Measurements from ENCODE around the gene FAAP20.

The FAAP20 gene

GRCh38 chr1:2215909-2216766 is 21.6 kb upstream of the FAAP20 start:
- TF ChIP-seq CTCF (IDR thresholded peaks at IDR 0.05; ENCODE audit: borderline replicate concordance, extremely low read depth, low read length, poor library complexity, severe bottlenecking) = no peak
- TF ChIP-seq EZH2 (IDR thresholded peaks at IDR 0.05; ENCODE audit: borderline replicate concordance, low read depth, low read length, severe bottlenecking) = no peak

GRCh38 chr1:2215329-2215728 is 20.8 kb upstream of the FAAP20 start:
- Histone ChIP-seq H4K20me1 (ENCODE audit: insufficient read depth, low read length) (peaks cover 13% of the 10 kb centered on the region; the same call in 1 of the 2 replicates), H3K27ac (ENCODE audit: low read length) (no peak overlapping the region), H3K9ac (ENCODE audit: low read depth, low read length) (no peak overlapping the region), H3K4me3 (ENCODE audit: low read depth in 1 of 2, low read length in 2 of 2) (no peak overlapping the region), H3K79me2 (ENCODE audit: insufficient read depth, low read length) (no peaks in the 10 kb centered on the region), H2AFZ (ENCODE audit: low read depth, low read length) (no peak overlapping the region), H3K4me1 (ENCODE audit: insufficient read depth, low read length) (no peaks in the 10 kb centered on the region), H3K9me3 (ENCODE audit: insufficient read depth, low read length, severe bottlenecking) (no peaks in the 10 kb centered on the region), H3K36me3 (ENCODE audit: insufficient read depth, low read length) (no peaks in the 10 kb centered on the region), H3K27me3 (ENCODE audit: insufficient read depth, low read length, poor library complexity) (peaks cover 3% of the 10 kb centered on the region), H3K4me2 (ENCODE audit: insufficient read depth, low read length) (no peak overlapping the region)
- ATAC-seq (ENCODE audit: insufficient read depth, low read depth) (no peak), DNase-seq (no peak)
- TF ChIP-seq EZH2 (IDR thresholded peaks at IDR 0.05; ENCODE audit: borderline replicate concordance, low read depth, low read length, severe bottlenecking) (no peak), CTCF (IDR thresholded peaks at IDR 0.05; ENCODE audit: borderline replicate concordance, extremely low read depth, low read length, poor library complexity, severe bottlenecking) (no peak)

More at GRCh38 chr1:2215909-2216766, 21.6 kb upstream of the FAAP20 start:
- H3K4me3 ChIP-seq (ENCODE audit: low read depth in 1 of 2, low read length in 2 of 2) = no peak overlapping the region
- H3K9ac ChIP-seq (ENCODE audit: low read depth, low read length) = no peak overlapping the region
- peaks cover 3% of the 10 kb centered on the region for H3K27me3 ChIP-seq (ENCODE audit: insufficient read depth, low read length, poor library complexity)
- ATAC-seq (ENCODE audit: insufficient read depth, low read depth) (no peak), DNase-seq (no peak)
- H3K9me3 ChIP-seq (ENCODE audit: insufficient read depth, low read length, severe bottlenecking) = no peaks in the 10 kb centered on the region
- no peak overlapping the region for H3K27ac ChIP-seq (ENCODE audit: low read length)
- H2AFZ ChIP-seq (ENCODE audit: low read depth, low read length) = no peak overlapping the region
- 0 out of 2 replicates have a peak, but pooled peaks cover 13% of the 10 kb centered on the region for H4K20me1 ChIP-seq (ENCODE audit: insufficient read depth, low read length)
- H3K4me2 ChIP-seq (ENCODE audit: insufficient read depth, low read length) = no peak overlapping the region
- no peaks in the 10 kb centered on the region for H3K4me1 ChIP-seq (ENCODE audit: insufficient read depth, low read length)
- no peaks in the 10 kb centered on the region for H3K36me3 ChIP-seq (ENCODE audit: insufficient read depth, low read length)
- no peaks in the 10 kb centered on the region for H3K79me2 ChIP-seq (ENCODE audit: insufficient read depth, low read length)

- no peak for ATAC-seq (ENCODE audit: insufficient read depth, low read depth)
- Histone ChIP-seq H3K4me3 (ENCODE audit: low read depth in 1 of 2, low read length in 2 of 2) (no peak overlapping the region), H3K4me1 (ENCODE audit: insufficient read depth, low read length) (no peaks in the 10 kb centered on the region), H3K79me2 (ENCODE audit: insufficient read depth, low read length) (no peaks in the 10 kb centered on the region), H4K20me1 (ENCODE audit: insufficient read depth, low read length) (peaks cover 13% of the 10 kb centered on the region; the same call in 1 of the 2 replicates), H2AFZ (ENCODE audit: low read depth, low read length) (no peak overlapping the region), H3K4me2 (ENCODE audit: insufficient read depth, low read length) (no peak overlapping the region), H3K9ac (ENCODE audit: low read depth, low read length) (no peak overlapping the region), H3K9me3 (ENCODE audit: insufficient read depth, low read length, severe bottlenecking) (no peaks in the 10 kb centered on the region), H3K36me3 (ENCODE audit: insufficient read depth, low read length) (no peaks in the 10 kb centered on the region), H3K27me3 (ENCODE audit: insufficient read depth, low read length, poor library complexity) (peaks cover 3% of the 10 kb centered on the region), H3K27ac (ENCODE audit: low read length) (no peak overlapping the region)
- TF ChIP-seq CTCF (IDR thresholded peaks at IDR 0.05; ENCODE audit: borderline replicate concordance, extremely low read depth, low read length, poor library complexity, severe bottlenecking) (no peak), EZH2 (IDR thresholded peaks at IDR 0.05; ENCODE audit: borderline replicate concordance, low read depth, low read length, severe bottlenecking) (no peak)
- no peak for DNase-seq
Measured at GRCh38 chr1:2214541-2215241, 20.1 kb upstream of the FAAP20 start.

All from DND-41 (cell line).